Hepatocyte (in vitro differentiated cells): ENCODE results near the gene SCRT2.

Source experiments
- CTCF ChIP-seq: fragments of 200-600 bp; sonication (generic); IDR thresholded peaks from 2 replicates; pipeline ENCODE4 v1.5.1; 2016; ENCODE audit warnings: antibody characterized with exemption, mild to moderate bottlenecking; ENCODE audit not compliant: poor library complexity
- EZH2 ChIP-seq: fragments of 200-600 bp; sonication (generic); IDR thresholded peaks from 2 replicates; pipeline ENCODE4 v1.6.1; 2016; ENCODE audit warnings: antibody characterized with exemption, mild to moderate bottlenecking, borderline replicate concordance
- EZH2phosphoT487 ChIP-seq: fragments of 200-600 bp; sonication (generic); IDR thresholded peaks from one replicate; pipeline ENCODE4 v1.6.1; 2018; ENCODE audit warnings: antibody characterized with exemption, mild to moderate bottlenecking, low read depth, moderate library complexity; ENCODE audit not compliant: unreplicated experiment, severe bottlenecking

GRCh38 chr20:625360-625932 is 50.2 kb downstream of the SCRT2 start:
- TF ChIP-seq EZH2 (no peak), CTCF (no peak), EZH2phosphoT487 (no peak)
